HG03571 (cell line): ENCODE data around the gene SHISAL1.
"Not testable (repeated sequence)": the region's sequence is repeated elsewhere in the genome, so short reads cannot be mapped to it uniquely, and the experiment has no call there.

Experiments
- ATAC-seq: cut with Tn5 transposase; IDR thresholded peaks from one replicate; pipeline ENCODE4 v1.9.1; 2021; ENCODE audit not compliant: unreplicated experiment

The SHISAL1 gene

GRCh38 chr22:44305455-44305854 lies 7.3 kb downstream of the SHISAL1 start:
- no peak for ATAC-seq

GRCh38 chr22:44304911-44305310 lies 7.8 kb downstream of the SHISAL1 start:
- no peak for ATAC-seq

GRCh38 chr22:44304354-44304753 lies 8.4 kb downstream of the SHISAL1 start:
- ATAC-seq = no peak

DNA sequence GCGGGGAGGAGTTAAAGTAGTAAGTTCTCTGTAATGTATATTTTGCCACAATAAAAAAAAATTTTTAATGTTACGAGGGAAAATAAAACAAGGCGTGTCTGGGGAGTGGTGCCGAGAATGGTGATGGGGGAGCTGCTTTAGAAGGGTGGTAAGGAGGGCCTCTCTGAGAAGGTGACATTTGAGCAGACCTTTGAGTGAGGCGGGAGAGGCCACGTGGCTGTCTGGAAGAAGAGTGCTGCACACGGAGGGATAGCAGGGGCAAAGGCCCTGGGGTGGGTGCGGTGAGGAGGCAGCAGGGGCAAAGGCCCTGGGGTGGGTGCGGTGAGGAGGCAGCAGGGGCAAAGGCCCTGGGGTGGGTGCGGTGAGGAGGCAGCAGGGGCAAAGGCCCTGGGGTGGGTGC lies 10.4 kb downstream of the SHISAL1 start:
- ATAC-seq = not testable (repeated sequence)

DNA sequence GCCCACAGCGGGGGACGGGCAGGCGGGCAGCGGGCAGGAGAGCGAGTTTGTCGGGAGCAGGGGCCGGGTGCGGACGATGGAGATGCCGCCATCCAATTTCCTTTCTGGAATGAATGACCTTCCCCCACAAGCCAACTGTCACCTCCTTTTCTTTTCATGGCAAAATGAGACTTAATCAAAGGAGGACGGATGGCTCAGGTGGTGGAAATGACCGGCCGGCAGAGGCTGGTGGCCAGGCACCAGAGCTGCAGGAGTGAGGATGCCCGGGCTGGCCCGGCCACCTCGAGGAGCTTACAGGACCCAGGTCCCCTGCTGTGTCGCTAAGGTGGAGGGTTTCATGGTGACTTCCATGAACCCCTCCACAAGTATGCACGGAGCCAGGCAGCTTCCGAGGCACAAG lies 11.7 kb downstream of the SHISAL1 start:
- ATAC-seq = no peak

GRCh38 chr22:44299124-44299523 lies 13.6 kb downstream of the SHISAL1 start:
- no peak for ATAC-seq

GRCh38 chr22:44298406-44299091 lies 14.2 kb downstream of the SHISAL1 start:
- no peak for ATAC-seq

DNA sequence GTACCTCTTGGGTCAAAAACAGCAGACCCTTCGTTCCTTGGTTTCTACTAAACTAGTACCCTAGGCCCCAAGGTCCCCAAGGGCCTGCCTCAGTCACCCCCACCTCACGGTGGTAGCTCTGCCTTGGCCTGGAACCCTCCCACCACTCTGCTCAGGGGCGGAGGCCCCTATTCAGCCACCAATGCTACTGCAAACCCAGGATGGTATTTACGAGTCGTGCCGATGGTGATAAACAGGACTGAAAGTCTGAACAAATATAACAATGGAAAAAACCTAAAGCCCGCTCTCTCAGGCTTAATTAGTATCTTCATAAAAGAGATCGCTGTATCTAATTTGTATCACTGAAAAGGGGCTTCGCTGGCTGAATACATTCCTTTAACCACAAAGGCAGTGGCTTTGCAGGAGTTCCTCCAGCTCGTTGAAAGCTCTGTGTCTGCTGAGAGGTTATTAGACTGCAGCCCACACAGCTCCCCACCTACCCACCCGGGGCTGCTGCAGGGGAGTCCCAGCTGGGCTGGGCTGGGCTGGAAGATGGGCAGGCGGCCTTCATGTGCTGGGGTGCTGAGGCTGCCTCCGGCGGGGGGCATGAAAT lies 15.2 kb downstream of the SHISAL1 start:
- ATAC-seq = no peak

- ATAC-seq = no peak
Observed at GRCh38 chr22:44295406-44295805, 17.3 kb downstream of the SHISAL1 start.

GRCh38 chr22:44293876-44294275 lies 18.9 kb downstream of the SHISAL1 start:
- ATAC-seq = no peak

- ATAC-seq = no peak
Observed at GRCh38 chr22:44293034-44293433, 19.7 kb downstream of the SHISAL1 start.

- no peak for ATAC-seq
Observed at GRCh38 chr22:44292521-44292920, 20.2 kb downstream of the SHISAL1 start.

- no peak for ATAC-seq
Observed at GRCh38 chr22:44291674-44292360, 20.9 kb downstream of the SHISAL1 start.

GRCh38 chr22:44291265-44291664 lies 21.5 kb downstream of the SHISAL1 start:
- no peak for ATAC-seq

- no peak for ATAC-seq
Observed at GRCh38 chr22:44289414-44290171, 23.2 kb downstream of the SHISAL1 start.

- no peak for ATAC-seq
Observed at GRCh38 chr22:44288913-44289312, 23.8 kb downstream of the SHISAL1 start.

GRCh38 chr22:44287741-44288140 lies 25.0 kb downstream of the SHISAL1 start:
- no peak for ATAC-seq

DNA sequence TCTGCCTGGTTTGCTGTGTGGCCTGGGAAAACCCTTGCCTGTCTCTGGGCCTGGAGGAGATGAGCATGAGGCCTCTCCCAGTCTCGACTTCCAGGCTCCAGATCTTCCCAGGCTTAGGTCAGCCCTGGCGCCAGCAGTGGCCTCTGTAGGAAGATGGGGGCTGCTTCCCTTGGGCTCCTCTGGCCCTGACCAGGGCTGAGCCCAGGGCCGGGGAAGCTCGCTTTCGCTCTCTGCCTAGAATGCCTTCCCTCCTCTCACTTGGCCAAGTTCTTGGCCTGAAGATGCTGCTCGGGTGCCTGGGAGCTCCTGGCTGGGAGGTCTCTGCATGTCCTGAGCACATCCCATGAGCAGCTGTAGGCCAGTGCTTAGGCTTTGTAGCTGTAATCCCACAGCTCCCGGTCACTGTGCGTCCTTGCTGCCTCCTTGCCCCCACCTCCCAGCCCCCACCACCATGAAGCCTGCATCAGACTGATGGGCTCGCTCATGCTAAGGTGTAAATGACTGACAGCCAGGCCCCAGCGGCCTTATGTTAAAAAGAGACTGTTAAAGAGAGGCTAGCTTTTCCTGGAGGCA lies 25.5 kb downstream of the SHISAL1 start:
- no peak for ATAC-seq

- ATAC-seq = no peak
Observed at GRCh38 chr22:44286646-44287045, 26.1 kb downstream of the SHISAL1 start.

- ATAC-seq = no peak
Observed at GRCh38 chr22:44284711-44285110, 28.0 kb downstream of the SHISAL1 start.
